GM21786 (cell line): ENCODE measurements around the gene APOL2.
"Not testable (repeated sequence)": the region's sequence is repeated elsewhere in the genome, so short reads cannot be mapped to it uniquely, and the experiment has no call there.

Experiments
- ATAC-seq: cut with Tn5 transposase; IDR thresholded peaks from one replicate; pipeline ENCODE4 v1.9.1; 2021; ENCODE audit not compliant: unreplicated experiment

Gene APOL2

DNA sequence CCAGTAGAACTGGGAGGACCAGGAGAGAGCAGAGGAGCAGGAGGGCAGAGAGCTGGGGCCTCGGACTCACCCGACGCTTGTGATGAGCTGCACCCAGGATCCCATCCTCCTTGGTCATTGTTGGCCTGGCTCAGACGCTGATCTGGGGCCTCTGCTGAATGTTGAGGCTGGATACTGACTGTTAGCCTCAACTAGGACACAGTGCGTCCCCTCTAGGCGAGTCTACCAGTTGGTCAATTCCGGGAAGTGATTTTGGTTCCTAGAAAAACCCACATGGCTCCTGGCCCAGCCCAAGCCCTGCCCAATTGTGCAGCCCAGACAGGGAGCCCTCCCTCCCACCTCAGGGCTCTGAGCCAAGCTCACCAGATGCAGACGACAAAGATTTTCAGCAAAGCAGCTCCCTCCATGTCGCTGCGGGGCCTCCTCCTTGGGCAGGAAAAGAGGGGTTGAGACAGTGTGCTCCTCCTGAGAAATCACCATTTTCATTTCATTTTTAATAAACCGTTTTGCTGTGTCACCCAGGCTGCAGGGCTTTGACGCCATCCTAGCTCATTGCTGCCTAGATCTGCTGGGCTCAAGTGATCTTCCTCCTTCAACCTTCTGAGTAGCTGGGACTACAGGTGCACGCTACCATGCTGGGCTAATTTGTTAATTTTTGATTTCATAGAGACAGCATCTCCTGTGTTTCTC lies 37.6 kb downstream of the APOL2 start, which contains the start of gene APOL4:
Gene APOL4, minus strand, starts transcription at position 180 of the 690 bp plus-strand sequence. Its CDS starts 75 bp downstream, at position 105.
- ATAC-seq, result no peak

DNA sequence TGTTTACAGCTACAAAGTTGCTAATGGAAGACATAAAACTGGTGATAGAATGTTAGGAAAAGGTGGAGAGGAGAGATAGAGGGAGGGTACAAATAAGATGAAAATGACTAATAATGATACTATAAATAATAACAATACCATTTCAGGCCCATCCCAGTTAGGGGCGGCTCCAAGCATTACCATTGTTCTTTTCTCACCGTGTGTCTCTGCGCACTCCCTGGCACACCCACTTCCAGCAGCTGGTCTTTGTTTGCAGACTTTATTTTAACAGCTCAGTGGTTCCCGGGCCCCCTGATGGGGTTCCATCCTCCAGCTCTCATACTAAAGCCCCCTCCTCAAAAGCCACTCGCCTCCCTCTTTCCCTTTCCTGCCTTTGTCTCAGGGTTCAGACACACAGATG lies 38.3 kb downstream of the APOL2 start:
- ATAC-seq, result not testable (repeated sequence)

DNA sequence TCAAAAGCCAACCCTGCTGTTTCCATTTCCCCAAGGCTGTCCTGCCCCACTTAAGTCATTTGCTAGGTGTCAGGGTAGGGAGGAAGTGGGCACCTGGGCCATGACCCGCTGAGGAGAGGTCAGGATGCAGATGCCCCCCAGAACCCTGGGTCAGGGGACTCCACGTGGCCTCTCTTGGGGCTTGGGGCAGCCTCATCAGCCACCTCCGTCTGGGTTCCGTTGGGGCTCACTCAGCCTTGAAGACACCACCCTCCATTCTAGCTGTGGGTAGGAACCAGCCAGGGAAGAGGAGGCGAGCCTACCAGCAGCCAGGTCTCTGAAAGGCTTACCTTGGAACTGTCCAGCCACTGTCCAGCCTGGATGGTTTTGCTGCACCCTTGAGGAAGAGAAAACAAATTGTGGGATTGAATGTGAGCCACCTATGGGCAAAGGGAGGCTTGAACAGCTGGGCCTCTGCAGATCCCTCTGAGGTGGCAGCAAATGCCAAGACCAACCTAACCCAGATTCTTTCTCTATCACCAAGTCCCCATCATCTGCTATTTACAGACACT lies 40.3 kb downstream of the APOL2 start:
- ATAC-seq, result no peak

DNA sequence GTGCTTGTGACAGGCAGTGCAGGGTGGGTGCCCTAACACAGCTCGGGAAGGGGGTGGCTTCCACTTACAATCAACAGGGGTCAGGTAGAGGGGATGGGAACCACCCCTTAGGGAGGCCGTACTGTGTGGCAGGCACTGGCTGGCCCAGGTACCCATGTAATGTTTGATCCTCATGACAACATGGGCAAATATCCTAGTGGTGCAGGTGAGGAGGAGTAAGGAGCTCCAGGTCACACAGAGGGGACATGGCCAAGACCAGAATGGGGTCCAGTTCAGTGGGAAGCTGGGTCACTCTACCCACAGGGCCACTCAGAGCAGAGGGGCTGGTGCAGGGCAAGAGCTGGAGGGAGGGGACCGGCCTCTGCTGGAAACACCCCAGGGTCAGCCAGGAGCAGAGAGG lies 40.8 kb downstream of the APOL2 start:
- ATAC-seq, result no peak

DNA sequence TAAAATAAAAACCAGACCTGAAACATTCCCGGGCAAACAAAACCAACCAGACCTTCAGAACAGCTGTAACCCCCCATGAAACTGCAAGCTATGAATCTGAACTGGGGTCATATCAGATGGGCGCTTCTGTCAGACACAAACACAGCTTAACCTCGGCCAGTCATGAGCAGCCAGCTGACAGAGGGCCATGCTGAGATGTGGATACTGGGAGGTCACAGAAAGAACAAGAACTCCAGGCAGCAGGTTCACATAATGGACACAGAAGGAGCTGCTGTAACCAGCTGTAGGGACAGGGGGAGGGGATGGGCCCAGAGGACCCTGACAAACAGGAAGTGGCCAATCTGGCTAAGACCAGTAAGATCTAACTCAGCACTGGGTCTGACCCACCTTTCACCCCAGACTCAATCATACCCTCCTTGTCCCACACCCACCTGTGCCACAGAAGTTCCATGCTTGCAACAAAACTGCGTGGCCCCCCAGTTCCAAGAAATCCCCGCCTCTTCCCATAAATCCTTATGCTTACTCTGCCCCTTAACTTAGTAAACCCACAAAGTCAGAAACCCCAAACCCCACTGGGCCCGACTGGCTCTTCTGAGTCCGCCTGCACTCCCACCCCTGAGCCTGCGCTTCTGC lies 41.7 kb downstream of the APOL2 start:
- ATAC-seq, result no peak

DNA sequence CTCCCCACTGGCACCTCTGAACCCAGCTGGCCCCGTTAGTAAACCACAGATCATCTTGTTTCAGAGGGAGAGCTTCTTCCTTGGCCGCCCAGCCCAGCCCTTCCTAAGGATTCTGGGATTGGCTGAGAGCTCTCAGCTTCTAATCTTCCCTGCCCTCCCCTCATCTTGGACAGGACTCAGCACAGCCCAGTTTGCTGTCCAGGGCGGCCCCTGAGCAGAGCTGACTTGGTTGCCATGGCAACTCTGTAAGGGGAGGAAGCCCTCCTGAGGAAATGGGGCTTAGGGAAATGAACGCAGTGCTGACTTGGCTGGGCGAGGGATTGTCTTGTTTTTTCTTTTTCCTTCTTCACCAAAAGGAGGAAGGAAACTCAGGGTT lies 42.3 kb downstream of the APOL2 start:
- no peak for ATAC-seq

DNA sequence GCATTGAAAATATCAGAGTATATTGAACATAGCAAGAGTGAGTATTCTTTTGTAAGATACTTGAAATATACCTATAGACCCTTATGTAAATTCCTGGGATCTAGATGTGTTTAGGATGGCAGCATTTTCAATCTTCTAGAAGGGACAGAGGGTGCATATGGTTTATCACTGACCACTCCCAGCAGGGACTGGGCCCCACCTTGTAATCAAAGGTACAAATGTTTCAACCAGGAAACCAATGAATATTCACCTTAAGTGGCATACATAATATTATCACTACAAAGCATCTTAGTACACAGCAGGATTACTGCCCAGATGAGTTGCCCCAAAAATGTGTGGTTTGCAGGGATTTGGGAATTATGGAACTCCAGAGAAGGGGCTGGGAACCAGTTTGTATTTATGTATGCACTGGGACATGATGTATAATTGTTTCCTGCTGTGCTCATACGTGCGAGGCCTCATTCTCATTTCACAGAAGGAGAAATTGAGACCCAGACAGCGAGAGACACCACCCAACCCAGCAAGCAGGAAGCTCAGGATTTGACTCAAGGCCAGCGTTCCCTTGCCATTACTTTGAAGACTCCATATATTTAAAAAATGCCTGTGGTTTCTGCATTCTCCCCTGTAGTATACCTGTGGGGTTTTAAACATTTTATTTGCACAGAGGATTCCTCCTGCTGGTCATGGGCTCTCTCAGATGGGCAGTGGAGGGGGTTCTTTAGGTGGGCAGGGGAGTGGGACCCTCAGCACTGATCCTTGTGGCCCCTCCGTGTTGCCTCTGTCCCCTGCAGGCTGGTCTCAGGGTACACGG lies 42.9 kb downstream of the APOL2 start:
- ATAC-seq, result no peak

DNA sequence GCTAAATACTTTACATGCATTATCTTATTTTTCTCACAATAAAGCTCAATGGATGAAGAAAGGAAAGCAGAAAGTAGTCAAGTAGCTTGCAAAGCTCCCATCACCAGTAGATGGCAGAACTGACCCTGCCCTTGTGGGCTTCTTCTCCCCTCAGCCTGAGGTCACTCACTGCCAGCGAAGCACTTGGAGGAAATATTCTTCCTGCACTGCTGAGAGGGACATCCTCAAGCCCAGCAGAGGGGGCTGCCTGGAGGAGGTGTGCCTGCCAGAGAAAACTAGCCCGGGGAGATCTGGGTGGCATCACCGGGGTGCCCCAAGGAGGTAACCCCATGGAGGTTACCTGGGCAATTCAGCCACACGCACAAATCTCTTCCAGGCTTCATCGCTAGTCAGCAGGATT lies 44.4 kb downstream of the APOL2 start:
- ATAC-seq, result no peak

DNA sequence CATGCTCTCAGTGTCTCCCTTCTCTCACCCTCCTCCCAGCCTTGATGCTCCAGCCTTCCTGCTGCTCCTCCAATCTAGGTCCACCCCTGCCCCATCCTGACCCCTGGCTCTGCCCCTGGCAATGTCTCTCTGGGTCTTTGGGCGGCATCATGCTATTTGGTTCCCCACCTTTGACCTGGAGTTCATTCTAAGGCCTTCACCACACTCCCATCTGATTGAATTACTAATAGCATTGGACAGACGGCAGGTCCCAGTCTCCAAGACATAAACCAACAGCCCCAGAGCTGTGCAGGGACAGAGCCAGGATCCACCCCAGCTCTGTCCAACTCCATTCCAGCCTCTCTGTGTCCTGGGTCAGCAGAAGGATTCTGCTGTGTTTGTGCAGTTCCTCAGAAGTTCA lies 44.9 kb downstream of the APOL2 start:
- ATAC-seq, result no peak

DNA sequence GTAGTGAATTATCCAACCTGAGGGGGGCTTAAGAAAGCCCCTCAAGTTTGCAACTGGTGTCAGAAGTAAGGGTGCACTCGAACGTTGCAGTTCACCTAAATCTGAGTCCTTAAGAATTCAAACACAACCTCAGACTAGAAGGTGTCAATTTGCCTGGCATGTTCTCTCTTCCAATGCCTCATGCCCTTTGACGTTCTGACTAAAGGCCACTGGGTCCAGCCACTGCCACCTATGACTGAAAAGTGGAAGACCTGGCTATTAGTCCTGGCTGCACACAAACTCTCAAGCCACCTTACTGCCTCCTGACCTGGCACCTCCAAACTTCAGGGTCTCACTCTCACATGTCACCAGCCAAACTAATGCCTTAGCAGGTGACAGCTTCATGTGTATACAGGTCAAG lies 45.8 kb downstream of the APOL2 start:
- ATAC-seq, result no peak

DNA sequence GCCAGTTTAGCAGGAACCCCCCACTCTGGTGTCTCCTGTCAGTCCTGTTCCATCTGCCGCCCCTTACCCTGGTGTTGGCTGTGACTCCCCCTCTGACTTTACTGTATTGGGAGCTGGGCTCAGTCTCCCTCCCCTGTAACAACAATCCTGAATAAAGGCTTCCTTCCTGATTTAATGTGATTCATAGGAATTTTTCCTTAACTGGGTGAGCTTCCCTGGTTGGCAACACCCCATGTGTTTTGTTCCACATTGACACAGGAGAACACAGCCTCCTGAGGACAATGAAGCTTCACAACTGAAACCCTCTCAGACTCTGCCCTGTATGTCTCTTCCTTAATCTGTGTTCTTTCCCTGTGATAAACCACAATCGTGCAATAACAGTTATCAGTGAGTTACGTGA lies 46.2 kb downstream of the APOL2 start:
- no peak for ATAC-seq

DNA sequence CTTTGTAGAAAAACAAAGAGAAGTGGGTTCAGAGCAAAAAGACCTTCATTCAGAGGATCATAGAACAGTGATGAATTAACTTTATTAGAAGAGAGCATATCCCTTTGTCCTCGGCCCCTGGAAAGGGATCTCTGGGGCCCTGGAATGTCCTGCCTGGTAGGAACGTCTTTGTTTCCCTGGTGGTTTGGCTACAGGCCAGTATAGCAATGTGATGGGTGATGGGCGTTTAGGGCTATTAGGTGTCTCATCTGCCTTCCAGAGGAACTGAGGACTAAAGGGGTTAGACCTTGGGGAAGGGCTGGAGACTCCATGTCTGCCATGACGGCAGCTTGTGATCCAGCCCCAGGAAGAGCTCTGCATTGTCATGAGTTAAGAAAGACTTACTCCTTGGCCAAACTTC lies 46.8 kb downstream of the APOL2 start:
- no peak for ATAC-seq

DNA sequence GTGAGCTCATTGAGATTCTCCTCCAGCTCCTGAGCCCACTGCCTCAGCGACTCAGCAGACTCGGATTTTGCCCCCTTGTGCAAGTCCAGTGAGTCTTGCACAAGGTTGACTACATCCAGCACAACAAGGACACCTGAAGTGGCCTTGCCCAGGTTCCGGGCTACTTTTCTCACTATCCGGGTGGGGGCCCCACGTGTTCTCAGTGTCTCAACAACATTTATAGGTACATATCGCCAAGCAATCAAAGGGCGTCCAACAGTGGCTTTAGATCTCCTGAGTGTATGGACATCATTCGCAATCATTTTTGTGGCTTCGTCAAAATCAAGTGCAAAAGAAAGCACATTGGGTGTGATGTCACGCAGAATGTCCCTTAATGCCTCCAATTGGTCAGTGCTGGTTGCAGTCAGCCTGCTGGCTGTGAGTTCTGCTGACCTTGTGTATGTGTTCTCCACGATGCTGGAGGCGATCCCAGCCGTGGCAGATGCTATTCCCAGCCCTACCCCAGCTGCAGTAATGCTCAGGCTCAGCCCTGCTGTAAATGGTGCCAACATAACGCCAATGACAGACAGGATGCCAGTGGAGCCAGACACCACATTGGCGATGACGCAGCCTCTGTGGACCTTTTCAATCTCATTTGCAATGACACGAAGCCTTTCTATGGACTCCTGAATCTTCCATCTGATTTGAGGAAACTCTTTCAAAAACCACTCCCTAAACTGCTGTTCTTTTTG lies 48.1 kb downstream of the APOL2 start:
- no peak for ATAC-seq

DNA sequence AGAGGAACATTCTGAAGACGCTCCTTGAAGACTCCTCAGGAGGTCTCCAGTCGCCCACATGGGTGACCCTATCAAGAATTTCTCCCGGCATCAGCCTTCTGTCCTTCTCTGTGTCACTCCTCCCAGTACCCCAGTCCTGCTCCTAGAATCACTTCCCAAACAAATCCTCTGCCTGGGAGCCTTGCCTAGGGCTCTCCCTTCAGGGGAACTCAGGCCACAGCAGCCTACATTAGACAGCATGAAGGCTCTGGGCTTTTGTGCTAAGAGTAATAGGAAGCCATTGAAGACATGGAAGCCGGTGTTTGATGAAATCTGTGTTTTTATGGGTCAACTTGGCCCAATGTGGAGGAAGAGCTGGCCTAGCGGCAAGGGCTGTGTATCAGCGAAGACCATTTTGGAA lies 51.5 kb downstream of the APOL2 start:
- ATAC-seq, result not testable (repeated sequence)

DNA sequence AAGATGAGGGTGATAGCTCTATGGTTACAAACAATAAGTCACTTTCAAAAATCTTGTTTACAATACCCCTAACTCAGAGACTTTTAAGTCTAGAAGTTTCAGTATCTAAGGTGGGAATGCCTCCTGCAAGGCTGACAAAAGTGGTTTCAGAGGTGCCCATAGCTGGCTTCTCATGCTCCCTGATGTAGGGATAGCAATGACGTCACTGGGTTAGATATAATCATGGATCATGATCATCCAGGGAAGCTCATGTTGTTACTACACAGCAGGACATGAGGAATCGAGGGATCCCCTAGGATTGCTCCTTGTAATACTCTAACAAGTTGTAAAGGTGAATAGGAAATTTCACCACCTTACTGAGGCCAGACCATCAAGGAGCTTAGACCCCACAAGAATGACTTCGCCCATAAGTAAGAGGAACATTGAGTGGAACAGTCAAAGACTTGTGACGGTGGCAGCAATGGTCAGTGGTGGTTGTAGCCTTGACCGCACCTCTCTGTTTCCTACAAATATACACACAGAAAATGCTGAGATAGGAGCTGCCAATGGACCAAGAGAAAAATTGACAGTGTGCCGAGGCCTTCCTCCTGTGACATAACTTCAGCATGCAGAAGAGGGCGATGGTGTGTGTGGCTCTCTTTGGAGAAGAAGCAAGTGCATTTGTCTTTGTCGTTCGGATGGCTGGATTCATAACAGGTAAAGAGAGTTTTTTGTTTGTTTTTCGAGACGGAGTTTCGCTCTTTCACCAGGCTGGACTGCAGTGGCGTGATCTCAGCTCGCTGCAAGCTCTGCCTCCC lies 53.3 kb downstream of the APOL2 start:
- ATAC-seq, result no peak

DNA sequence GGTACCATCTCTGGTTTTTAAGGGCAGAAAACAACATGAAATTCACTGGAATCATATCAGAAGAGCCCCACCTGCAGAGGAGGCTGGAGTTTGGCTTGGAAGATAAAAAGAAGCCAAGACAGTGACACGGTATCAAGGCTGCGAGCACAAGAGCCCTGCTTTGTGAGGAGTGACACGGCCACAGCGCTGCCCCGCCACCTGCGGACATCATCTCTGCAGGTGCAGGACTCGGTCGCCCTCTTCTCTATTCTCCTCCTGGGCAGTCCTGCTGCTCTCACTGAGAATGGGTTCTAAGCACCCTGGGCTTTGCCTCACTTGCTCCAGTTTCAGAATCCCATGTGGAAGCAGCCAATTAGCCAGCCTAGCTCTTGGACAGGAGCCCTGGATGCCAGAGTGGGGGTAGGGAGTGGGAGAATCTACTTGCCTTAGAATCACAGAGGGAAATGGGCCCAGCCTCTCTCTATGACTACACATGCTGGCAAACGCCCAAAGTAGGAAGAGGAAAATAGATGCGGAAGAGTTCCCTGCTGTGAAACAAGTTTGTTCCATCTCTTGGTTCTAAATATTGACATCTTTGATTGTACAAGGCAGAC lies 54.8 kb downstream of the APOL2 start:
- no peak for ATAC-seq

DNA sequence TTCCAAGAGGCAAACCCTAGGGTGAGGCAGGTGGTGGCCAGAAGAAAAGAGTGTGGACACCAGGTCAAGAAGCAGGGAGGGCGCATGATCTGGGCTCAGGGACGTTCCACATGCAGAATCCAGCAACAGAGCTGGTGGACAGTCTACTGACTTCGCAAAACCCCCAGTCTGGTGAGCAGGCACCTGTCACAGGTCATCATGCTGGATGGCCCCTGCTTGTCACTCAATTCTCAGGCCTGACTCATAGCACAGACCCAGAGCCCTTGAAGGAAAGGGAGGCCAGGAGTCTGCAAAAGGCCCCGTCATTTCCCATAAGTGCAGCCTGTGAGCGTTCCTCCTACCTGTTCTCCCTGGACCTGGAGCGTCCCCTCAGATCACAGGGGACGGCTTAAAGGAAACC lies 55.9 kb downstream of the APOL2 start:
- ATAC-seq, result no peak

DNA sequence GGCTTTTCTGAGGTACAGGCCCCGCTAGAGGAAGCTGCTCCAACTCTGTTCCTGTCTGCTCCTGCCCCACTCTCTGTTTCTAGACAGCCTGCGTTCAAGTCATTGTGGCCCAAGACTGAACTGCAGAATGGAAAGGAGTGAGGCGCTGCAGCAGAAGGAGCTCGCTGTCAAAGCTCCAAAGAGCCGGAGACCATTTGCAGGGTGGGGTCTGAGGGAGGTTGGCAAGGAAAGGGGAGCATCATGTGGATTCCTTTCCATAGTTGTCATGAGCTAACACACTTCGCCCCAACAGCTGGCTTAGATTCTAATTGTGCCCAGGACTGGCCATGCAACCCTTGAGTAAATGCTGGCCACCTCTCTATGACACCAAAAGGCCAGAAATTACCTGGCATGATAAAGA lies 56.5 kb downstream of the APOL2 start:
- no peak for ATAC-seq

DNA sequence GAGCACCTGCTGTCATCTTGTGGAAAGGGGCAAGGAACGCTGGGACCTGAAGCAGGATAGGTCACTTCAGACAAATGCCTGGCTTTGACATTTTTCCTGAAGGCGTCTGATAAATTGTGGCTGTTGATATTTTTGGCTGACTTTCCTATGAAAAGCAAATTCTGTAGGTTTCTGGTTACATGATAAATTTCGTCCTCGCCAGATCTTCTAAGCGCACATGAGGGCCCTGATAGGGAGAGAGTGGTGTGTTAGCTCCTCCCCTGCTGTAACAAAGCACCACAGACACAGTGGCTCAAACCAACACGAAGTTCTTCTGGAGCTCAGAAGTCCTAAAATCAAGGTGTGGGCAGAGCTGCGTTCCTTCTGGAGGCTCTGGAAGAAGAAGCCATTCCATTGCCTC lies 57.3 kb downstream of the APOL2 start:
- ATAC-seq, result no peak

DNA sequence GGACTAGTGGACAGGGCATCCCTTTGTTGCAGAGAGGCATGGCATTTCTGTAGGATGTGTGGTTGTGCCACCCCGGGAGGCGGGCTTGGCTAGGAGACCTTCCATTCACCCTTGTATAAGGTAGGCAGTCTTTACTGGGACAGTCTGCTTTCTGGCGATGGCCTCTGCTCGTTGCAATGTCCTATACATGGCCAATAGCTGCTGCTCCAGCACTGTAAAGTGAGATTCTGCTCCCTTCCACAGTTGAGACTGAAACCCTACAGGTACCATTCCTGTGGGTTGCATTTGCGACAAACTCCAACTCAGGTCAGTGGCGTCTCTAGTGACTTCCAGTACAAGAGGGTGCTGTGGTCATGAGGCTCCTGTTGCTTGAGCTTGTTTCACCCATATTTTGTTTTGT lies 58.4 kb downstream of the APOL2 start:
- ATAC-seq, result no peak
